Muscle of leg (tissue), 11 donors: ENCODE data around the gene RREB1. TPM values are rescaled to one million over a fixed set of nuclear protein-coding genes. Genes with fewer than 3 reads are reported as not detected.
A peak's percentile ranks its signal among the peaks of the same experiment; 100 is the strongest.

Experiments
- DNase-seq: peaks from one replicate; pipeline ENCODE4 v3.0.0; 2013
- H3K27ac ChIP-seq: one replicate; pipeline ENCODE4 v1.5.1; 2013; ENCODE audit warnings: mild to moderate bottlenecking, low read length, control low read depth
- H3K27me3 ChIP-seq: one replicate; pipeline ENCODE4 v1.6.1; 2013; ENCODE audit warnings: low read length; ENCODE audit not compliant: control insufficient read depth, insufficient read depth
- H3K36me3 ChIP-seq: one replicate; pipeline ENCODE4 v1.6.1; 2013; ENCODE audit warnings: low read length; ENCODE audit not compliant: control insufficient read depth, insufficient read depth
- H3K4me1 ChIP-seq: one replicate; pipeline ENCODE4 v1.6.1; 2013; ENCODE audit warnings: low read length; ENCODE audit not compliant: control insufficient read depth, insufficient read depth
- H3K4me3 ChIP-seq: one replicate; pipeline ENCODE4 v1.5.1; 2013; ENCODE audit warnings: low read length, control low read depth
- H3K9me3 ChIP-seq: replicated peaks from 2 replicates; pipeline ENCODE4 v1.6.1; 2013; ENCODE audit warnings: low read depth, low read length; ENCODE audit not compliant: control insufficient read depth
- WGBS: methylation state at CpG from one replicate; pipeline ENCODE4 v1.1.5; 2013; ENCODE audit warnings: missing lambda C conversion rate; ENCODE audit not compliant: insufficient coverage; 5-methylcytosine and 5-hydroxymethylcytosine counted together
- polyA plus RNA-seq, 8 donors: library from polyadenylated mRNA; unstranded; fragments of 120-200 nt; gene quantifications; one replicate each; pipeline versions ENCODE4 v1.2.1 to v1.2.3, GENCODE V29; 2013; ENCODE audit warnings: inconsistent platforms in 1 of 8, low replicate concordance in 1 of 8; ENCODE audit not compliant: insufficient read length in 8 of 8, insufficient read depth in 1 of 8
- total RNA-seq: library from RNA; stranded (reverse); fragments of 120-200 nt; gene quantifications from one replicate; pipeline ENCODE4 v1.2.4, GENCODE V29; 2013

Gene RREB1
- total and polyA plus RNA-seq, 9 donors: 12.2 to 21.4 (median 19.0) TPM

DNA sequence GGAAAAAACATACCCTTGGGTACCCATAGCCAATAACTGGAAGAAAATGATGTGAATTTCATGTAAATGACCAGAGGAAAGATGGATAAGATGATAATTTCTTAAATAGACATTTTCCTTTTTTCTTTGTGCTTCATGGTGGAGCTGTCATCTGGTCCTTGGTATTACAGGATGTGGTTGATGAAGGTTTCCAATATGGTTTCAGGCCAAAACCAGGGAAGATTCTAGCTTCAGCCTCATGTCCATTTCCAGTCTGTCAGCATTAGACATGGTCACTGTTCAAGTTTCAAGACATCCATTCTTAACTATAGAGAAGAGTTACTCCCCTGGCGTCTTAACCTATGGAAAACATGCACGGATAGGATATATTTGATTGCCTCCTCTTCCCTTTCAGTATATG is 141.6 kb downstream of the RREB1 start:
- DNase-seq: no peak
- no peak overlapping the region for H3K4me3 ChIP-seq
- no peaks in the 10 kb centered on the region for H3K9me3 ChIP-seq
- no CpG with 5 or more reads among the region's 2 CpGs for WGBS
- peaks cover 61% of the 10 kb centered on the region for H3K36me3 ChIP-seq
- peaks cover 10% of the 10 kb centered on the region for H3K4me1 ChIP-seq
- H3K27ac ChIP-seq: no peak overlapping the region
- H3K27me3 ChIP-seq: no peaks in the 10 kb centered on the region

GRCh38 chr6:7249946-7250643 is 142.3 kb downstream of the RREB1 start:
- WGBS: 90% methylated on average over 4 of the region's 7 CpGs
- Histone ChIP-seq H3K36me3 (peaks cover 61% of the 10 kb centered on the region), H3K27ac (no peak overlapping the region), H3K9me3 (no peaks in the 10 kb centered on the region), H3K4me1 (peaks cover 17% of the 10 kb centered on the region), H3K27me3 (no peaks in the 10 kb centered on the region), H3K4me3 (no peak overlapping the region)
- DNase-seq: no peak

DNA sequence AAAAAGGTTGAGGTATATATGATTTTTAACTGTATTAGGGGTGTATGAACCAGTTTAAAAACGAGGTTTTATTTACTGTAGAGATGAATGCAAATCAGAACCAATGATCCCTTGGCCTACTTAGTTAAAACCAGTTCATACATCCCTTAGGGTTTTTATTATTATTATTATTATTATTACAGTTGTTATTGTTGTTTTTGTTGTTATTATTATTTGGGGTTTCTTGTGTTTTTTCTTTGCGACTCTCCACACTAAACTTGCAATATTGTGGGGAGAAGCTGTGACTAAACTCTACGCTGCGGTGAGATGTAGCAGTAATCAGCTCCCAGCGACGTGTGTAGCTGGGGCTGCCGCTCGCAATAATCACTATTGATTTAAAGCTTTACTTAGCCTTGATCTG is 143.1 kb downstream of the RREB1 start:
- Histone ChIP-seq H3K27me3 (no peaks in the 10 kb centered on the region), H3K27ac (no peak overlapping the region), H3K9me3 (peaks cover 4% of the 10 kb centered on the region), H3K36me3 (peaks cover 58% of the 10 kb centered on the region), H3K4me3 (no peak overlapping the region), H3K4me1 (peaks cover 18% of the 10 kb centered on the region)
- DNase-seq: no peak
- WGBS: 90% methylated on average over 6 of the region's 8 CpGs

- WGBS: 86% methylated on average over 1 of the region's 6 CpGs
- Histone ChIP-seq H3K36me3 (peaks cover 48% of the 10 kb centered on the region), H3K27ac (no peak overlapping the region), H3K9me3 (peaks cover 10% of the 10 kb centered on the region), H3K4me1 (peaks cover 18% of the 10 kb centered on the region), H3K27me3 (no peaks in the 10 kb centered on the region), H3K4me3 (no peak overlapping the region)
- peak; percentile 37 for DNase-seq
These were observed 144.0 kb downstream of the RREB1 start for GRCh38 chr6:7251646-7252260.

- Histone ChIP-seq H3K27ac (no peak overlapping the region), H3K4me3 (no peak overlapping the region), H3K4me1 (peaks cover 18% of the 10 kb centered on the region), H3K9me3 (peaks cover 12% of the 10 kb centered on the region), H3K36me3 (peaks cover 42% of the 10 kb centered on the region), H3K27me3 (no peaks in the 10 kb centered on the region)
- 69% methylated on average over 1 of the region's 4 CpGs for WGBS
- peak; percentile 46 for DNase-seq
These were observed 144.6 kb downstream of the RREB1 start for GRCh38 chr6:7252390-7252789.

DNA sequence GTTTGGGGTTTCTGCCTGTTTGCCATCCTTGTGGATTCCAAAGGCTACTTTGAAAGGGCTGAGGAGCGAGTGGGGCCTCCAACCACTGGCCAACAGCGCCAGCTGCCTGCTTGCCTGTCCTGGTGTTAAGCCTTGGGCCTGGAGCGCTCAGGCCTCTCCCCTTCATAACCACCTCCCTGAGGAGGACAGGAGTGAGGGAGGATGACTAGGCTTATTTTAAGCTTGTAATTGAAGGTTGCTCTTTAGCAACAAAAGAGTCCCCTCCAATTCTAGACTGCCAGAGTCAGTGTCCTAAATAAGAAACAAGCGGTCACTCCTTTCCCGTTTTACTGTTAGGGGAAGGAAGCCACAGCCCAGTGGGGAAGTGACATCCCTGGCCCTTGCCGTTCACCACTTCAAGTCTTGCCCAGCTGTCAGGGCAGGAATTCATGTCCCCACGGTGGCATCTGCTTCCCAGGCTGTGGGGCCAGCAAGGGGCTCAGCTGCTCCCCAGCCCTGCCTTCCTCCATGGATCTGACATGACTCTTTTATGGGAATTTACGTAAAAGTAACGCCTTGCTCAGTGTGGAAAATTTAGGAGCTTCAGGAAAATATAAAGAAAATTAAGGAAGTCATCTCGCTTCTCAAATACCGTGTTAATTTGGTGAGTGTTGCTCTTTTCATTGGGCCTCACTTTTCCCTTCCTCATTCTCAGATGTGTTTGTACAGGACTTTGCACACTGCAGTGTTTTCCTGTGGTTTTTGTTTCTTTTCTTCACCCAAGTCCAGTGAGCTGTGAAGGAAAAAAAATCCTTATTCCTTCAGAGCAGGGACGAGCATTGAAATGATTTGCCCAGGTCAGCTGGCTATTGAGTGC is 147.4 kb downstream of the RREB1 start:
- H3K4me1 ChIP-seq: peaks cover 19% of the 10 kb centered on the region

GRCh38 chr6:7255918-7256317 is 148.2 kb downstream of the RREB1 start:
- Histone ChIP-seq H3K27me3 (no peaks in the 10 kb centered on the region), H3K27ac (peak overlapping the region; percentile 93), H3K4me1 (peaks cover 26% of the 10 kb centered on the region)

More for the DNA sequence above, 147.4 kb downstream of the RREB1 start:
- Histone ChIP-seq H3K36me3 (peaks cover 15% of the 10 kb centered on the region), H3K27ac (peak overlapping the region; percentile 93), H3K4me3 (no peak overlapping the region), H3K9me3 (peaks cover 12% of the 10 kb centered on the region), H3K27me3 (no peaks in the 10 kb centered on the region)
- WGBS: 53% methylated on average over 6 of the region's 12 CpGs
- peak; percentile 82 for DNase-seq

GRCh38 chr6:7256785-7257184 is 149.0 kb downstream of the RREB1 start:
- Histone ChIP-seq H3K4me1 (peaks cover 32% of the 10 kb centered on the region), H3K36me3 (peaks cover 9% of the 10 kb centered on the region), H3K9me3 (peaks cover 12% of the 10 kb centered on the region), H3K4me3 (no peak overlapping the region), H3K27me3 (no peaks in the 10 kb centered on the region), H3K27ac (no peak overlapping the region)
- 40% methylated on average over 1 of the region's 4 CpGs for WGBS
- no peak for DNase-seq

More at GRCh38 chr6:7255918-7256317, 148.2 kb downstream of the RREB1 start:
- H3K9me3 ChIP-seq: peaks cover 12% of the 10 kb centered on the region
- H3K4me3 ChIP-seq: no peak overlapping the region
- no peak for DNase-seq
- H3K36me3 ChIP-seq: peaks cover 10% of the 10 kb centered on the region
- 93% methylated on average over 4 of the region's 5 CpGs for WGBS

GRCh38 chr6:7257521-7258230 is 149.9 kb downstream of the RREB1 start:
- no peaks in the 10 kb centered on the region for H3K27me3 ChIP-seq
- peaks cover 12% of the 10 kb centered on the region for H3K9me3 ChIP-seq
- 87% methylated on average over 14 of the region's 18 CpGs for WGBS
- no peak for DNase-seq
- H3K4me1 ChIP-seq: peaks cover 34% of the 10 kb centered on the region
- peaks cover under 1% of the 10 kb centered on the region for H3K36me3 ChIP-seq
- no peak overlapping the region for H3K4me3 ChIP-seq
- no peak overlapping the region for H3K27ac ChIP-seq
